GM06990 (cell line): ENCODE measurements around the gene TEX48.

Experiments used
- DNase-seq: peaks from one replicate; pipeline ENCODE4 v3.0.0-alpha.2; 2011; ENCODE audit not compliant: insufficient read length; ENCODE audit errors: extremely low read depth
- H3K27me3 ChIP-seq: replicated peaks from 2 replicates; pipeline ENCODE4 v1.6.0; 2011; ENCODE audit warnings: low read length; ENCODE audit not compliant: control insufficient read depth, insufficient read depth
- H3K36me3 ChIP-seq: 2 replicates; pipeline ENCODE4 v1.5.1; 2011; ENCODE audit warnings: low read length; ENCODE audit not compliant: control insufficient read depth, insufficient read depth
- H3K4me3 ChIP-seq: replicated peaks from 2 replicates; pipeline ENCODE4 v1.5.1; 2011; ENCODE audit warnings: low read depth, mild to moderate bottlenecking, control low read depth, low read length
- CTCF ChIP-seq: IDR thresholded peaks from 2 replicates; pipeline ENCODE4 v1.5.1; 2011; ENCODE audit warnings: low read length, control low read depth, mild to moderate bottlenecking, inconsistent platforms; ENCODE audit not compliant: insufficient read depth, poor library complexity, severe bottlenecking

The TEX48 gene

GRCh38 chr9:114722937-114723620, 41.1 kb upstream of the TEX48 start:
- no peak for DNase-seq
- H3K36me3 ChIP-seq, result no peaks in the 10 kb centered on the region
- no peak overlapping the region for H3K4me3 ChIP-seq
- H3K27me3 ChIP-seq, result peaks cover 6% of the 10 kb centered on the region
- TF ChIP-seq CTCF, result no peak

GRCh38 chr9:114722081-114722621, 40.2 kb upstream of the TEX48 start:
- peaks cover 10% of the 10 kb centered on the region for H3K27me3 ChIP-seq
- no peak for DNase-seq
- no peak for TF ChIP-seq CTCF

DNA sequence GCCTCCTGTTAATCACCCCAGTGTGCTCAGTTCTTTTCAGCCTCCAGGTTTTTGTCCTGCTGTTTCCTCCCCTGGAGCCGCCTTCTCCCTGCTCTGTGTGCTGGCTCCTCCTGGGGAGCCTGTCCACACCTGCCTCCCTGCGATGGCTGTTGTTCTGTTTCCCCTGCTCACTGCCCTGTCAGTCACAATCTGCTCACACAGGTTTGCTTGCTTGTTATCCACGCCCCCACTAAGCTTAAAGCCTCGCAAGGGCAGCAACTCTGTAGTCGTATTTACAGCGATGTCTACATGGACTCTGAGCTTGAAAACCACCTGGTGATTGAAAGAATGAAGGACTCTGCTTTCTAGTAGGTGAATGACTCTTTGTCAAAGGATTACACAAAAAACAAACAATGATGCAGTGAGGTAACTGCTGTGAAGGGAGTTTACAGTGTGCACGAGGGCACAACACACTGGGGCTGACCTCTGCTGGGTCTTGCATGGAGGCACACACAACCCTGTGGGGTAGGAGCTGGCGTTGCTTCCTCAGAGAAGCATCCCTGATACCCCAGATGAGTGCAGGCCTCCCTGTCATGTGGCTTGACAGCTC, 39.6 kb upstream of the TEX48 start:
- no peaks in the 10 kb centered on the region for H3K36me3 ChIP-seq
- H3K27me3 ChIP-seq, result peaks cover 10% of the 10 kb centered on the region
- DNase-seq, result no peak
- H3K4me3 ChIP-seq, result no peak overlapping the region
- TF ChIP-seq CTCF, result no peak

More at GRCh38 chr9:114722081-114722621, 40.2 kb upstream of the TEX48 start:
- Histone ChIP-seq H3K4me3 (no peak overlapping the region), H3K36me3 (no peaks in the 10 kb centered on the region)

DNA sequence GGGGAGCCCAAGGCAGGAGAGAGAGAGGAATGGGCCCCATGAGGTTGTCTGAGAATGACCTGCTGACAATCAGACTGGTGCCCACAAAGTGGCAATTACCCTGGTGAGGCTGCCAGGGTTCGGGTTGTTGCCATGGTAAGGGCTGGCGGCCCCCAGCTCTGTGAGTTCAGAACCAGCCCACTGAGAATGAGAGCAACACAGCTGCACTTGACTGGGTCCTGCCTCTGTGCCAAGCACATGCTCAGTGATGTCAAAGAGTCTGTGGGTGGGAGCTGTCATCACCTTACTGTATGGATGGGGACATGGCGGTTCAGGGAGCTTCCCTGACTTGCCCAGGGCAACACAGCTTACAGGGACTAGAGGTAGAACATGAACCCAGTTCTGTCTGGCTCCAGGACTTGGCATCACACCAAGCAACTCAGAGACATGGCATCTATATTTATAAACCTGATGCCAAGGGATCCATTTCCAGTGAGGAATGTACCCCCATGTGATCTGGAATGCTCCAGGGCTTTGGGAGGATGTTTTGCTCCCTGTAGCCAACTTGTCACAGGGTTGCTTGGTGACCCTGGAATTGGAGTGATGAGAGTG, 38.2 kb upstream of the TEX48 start:
- Histone ChIP-seq H3K27me3 (peaks cover 10% of the 10 kb centered on the region), H3K36me3 (no peaks in the 10 kb centered on the region), H3K4me3 (no peak overlapping the region)
- no peak for DNase-seq
- no peak for TF ChIP-seq CTCF

- TF ChIP-seq CTCF, result no peak
- Histone ChIP-seq H3K27me3 (peaks cover 10% of the 10 kb centered on the region), H3K36me3 (no peaks in the 10 kb centered on the region), H3K4me3 (no peak overlapping the region)
- no peak for DNase-seq
These were observed 37.3 kb upstream of the TEX48 start for GRCh38 chr9:114719290-114719689.
